ENCODE measurements around the gene NODAL.

The NODAL gene

GRCh38 chr10:70432561-70433263, 8.8 kb downstream of the NODAL start:
- no peak for DNase-seq (ENCODE audit: low read depth, low spot score)

GRCh38 chr10:70432101-70432500, 9.4 kb downstream of the NODAL start:
- no peak for DNase-seq (ENCODE audit: low read depth, low spot score)

- DNase-seq (ENCODE audit: low read depth, low spot score): no peak
These were observed 10.7 kb downstream of the NODAL start for GRCh38 chr10:70430493-70431445.

- DNase-seq (ENCODE audit: low read depth, low spot score): no peak
These were observed 14.7 kb downstream of the NODAL start for GRCh38 chr10:70426823-70427222.

- no peak for DNase-seq (ENCODE audit: low read depth, low spot score)
These were observed 16.4 kb downstream of the NODAL start for GRCh38 chr10:70425096-70425495.

- DNase-seq (ENCODE audit: low read depth, low spot score): no peak
These were observed 17.2 kb downstream of the NODAL start for GRCh38 chr10:70424320-70424719.

- no peak for DNase-seq (ENCODE audit: low read depth, low spot score)
These were observed 22.8 kb downstream of the NODAL start for GRCh38 chr10:70418713-70419112.

- DNase-seq (ENCODE audit: low read depth, low spot score): no peak
These were observed 23.3 kb downstream of the NODAL start for GRCh38 chr10:70418229-70418628.

GRCh38 chr10:70417568-70417967, 23.9 kb downstream of the NODAL start:
- DNase-seq (ENCODE audit: low read depth, low spot score): no peak

GRCh38 chr10:70412356-70412755, 29.1 kb downstream of the NODAL start:
- DNase-seq (ENCODE audit: low read depth, low spot score): no peak

GRCh38 chr10:70410608-70411007, 30.9 kb downstream of the NODAL start:
- DNase-seq (ENCODE audit: low read depth, low spot score): no peak

- DNase-seq (ENCODE audit: low read depth, low spot score): no peak
These were observed 31.7 kb downstream of the NODAL start for GRCh38 chr10:70409772-70410171.

- no peak for DNase-seq (ENCODE audit: low read depth, low spot score)
These were observed 36.2 kb downstream of the NODAL start for GRCh38 chr10:70405037-70405824.

GRCh38 chr10:70404787-70405036, 36.8 kb downstream of the NODAL start:
- DNase-seq (ENCODE audit: low read depth, low spot score): no peak

GRCh38 chr10:70404036-70404786, 37.3 kb downstream of the NODAL start, which contains the start of gene EIF4EBP2:
EIF4EBP2 (plus strand) TSS chr10:70404145; CDS start chr10:70404402, 257 bp downstream.
- DNase-seq (ENCODE audit: low read depth, low spot score): peak; percentile 94

GRCh38 chr10:70403483-70404035, 37.9 kb downstream of the NODAL start:
- no peak for DNase-seq (ENCODE audit: low read depth, low spot score)

GRCh38 chr10:70399177-70399576, 42.3 kb downstream of the NODAL start:
- DNase-seq (ENCODE audit: low read depth, low spot score): no peak

GRCh38 chr10:70396140-70396539, 45.3 kb downstream of the NODAL start:
- no peak for DNase-seq (ENCODE audit: low read depth, low spot score)

GRCh38 chr10:70391654-70392053, 49.8 kb downstream of the NODAL start:
- DNase-seq (ENCODE audit: low read depth, low spot score): no peak
